GM12892 (cell line): ENCODE data around the gene C6orf120. TPM values are rescaled to one million over a fixed set of nuclear protein-coding genes. Genes with fewer than 3 reads are reported as not detected.
A peak's percentile ranks its signal among the peaks of the same experiment; 100 is the strongest.

Experiments used
- DNase-seq: peaks from one replicate; pipeline ENCODE4 v3.0.0; 2011; ENCODE audit not compliant: insufficient read length
- FAIRE-seq: peaks from 2 replicates; lab custom pipeline; 2011; peaks lifted over from hg19 to GRCh38; lab: Jason Lieb, UNC
- POLR2A ChIP-seq: IDR thresholded peaks from 2 replicates; pipeline ENCODE4 v1.6.1; 2011; ENCODE audit warnings: low read depth, low read length, control low read depth
- POLR2AphosphoS5 ChIP-seq: IDR thresholded peaks from 2 replicates; pipeline ENCODE4 v1.6.1; 2011; ENCODE audit warnings: low read depth, low read length, control low read depth
- TAF1 ChIP-seq: IDR thresholded peaks from 2 replicates; pipeline ENCODE4 v1.6.1; 2011; ENCODE audit warnings: low read depth, mild to moderate bottlenecking, control low read depth, low read length, borderline replicate concordance
- polyA plus RNA-seq: library from polyadenylated mRNA; unstranded; fragments of >200 nt; gene quantifications from one replicate; pipeline ENCODE4 v1.2.1, GENCODE V29; 2012; ENCODE audit warnings: missing spikeins, inconsistent platforms; ENCODE audit not compliant: missing spikeins

Gene C6orf120
- polyA plus RNA-seq = 12.0 TPM

DNA sequence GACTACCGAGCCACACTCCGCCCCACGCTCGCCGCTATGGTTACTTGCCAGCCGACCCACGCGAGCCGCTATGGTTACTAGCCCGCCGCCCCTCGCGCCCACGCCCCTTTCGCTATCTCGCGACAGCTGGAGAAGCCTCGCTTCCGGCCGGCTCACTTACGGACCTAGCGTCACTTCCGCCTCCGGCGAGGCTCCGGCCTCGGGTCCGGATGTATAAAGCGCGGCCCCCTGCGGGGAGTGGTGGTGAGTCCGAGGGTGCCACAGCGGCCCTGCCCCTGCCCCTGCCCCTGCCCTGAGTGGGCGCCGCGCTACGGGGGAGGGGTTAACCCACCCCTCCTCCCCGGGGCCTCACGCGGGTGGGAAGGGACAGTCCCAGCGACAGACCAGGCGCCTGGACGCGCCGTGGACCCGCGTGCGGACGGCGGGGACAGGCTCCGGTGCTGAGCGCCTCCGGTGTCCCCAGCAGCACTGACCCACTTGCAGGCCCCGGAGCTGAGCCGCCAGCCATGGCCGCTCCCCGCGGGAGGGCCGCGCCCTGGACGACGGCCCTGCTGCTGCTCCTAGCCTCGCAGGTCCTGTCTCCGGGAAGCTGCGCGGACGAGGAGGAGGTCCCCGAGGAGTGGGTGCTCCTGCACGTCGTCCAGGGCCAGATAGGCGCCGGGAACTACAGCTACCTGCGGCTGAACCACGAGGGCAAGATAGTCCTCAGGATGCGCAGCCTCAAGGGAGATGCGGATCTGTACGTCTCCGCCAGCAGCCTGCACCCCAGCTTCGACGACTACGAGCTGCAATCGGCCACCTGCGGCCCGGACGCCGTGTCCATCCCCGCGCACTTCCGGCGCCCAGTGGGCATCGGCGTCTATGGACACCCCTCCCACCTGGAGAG is at the start of gene C6orf120, which contains the start of gene WDR27:
Gene C6orf120 (plus strand): TSS at position 173 of the 886 bp plus-strand sequence. CDS start 334 bp downstream, at position 507.
Gene WDR27 (minus strand): TSS at position 76 of the 886 bp plus-strand sequence. CDS start 13,024 bp downstream, outside the sequence.
- peak; percentile 95 for FAIRE-seq
- peak; percentile 85 for TF ChIP-seq POLR2AphosphoS5
- peak; percentile 93 for TF ChIP-seq POLR2A
- TF ChIP-seq TAF1 = peak; percentile 70; the same call in 1 of the 2 replicates
- peak; percentile 90 for DNase-seq

DNA sequence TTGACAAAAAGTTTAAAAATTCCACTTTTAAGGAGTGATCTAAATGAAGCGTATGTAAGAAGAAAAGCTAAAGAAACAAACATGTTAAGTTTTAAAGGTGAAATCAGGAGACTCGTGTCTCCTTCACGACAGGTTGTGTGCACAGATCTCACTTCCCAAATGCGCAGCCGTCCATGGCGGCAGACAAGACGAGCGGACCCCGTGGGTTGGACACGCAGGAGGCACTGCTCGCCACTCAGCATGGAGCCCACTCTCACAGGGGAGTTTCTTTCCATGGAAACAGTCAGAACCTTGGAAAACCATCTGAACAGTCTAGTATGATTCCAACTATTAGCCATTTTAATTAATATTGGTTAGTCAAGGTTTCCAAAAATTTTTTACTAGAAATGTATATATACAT is 49.0 kb upstream of the C6orf120 start:
- no peak for DNase-seq
- TF ChIP-seq POLR2AphosphoS5 (no peak), POLR2A (no peak), TAF1 (no peak)
- FAIRE-seq = no peak

DNA sequence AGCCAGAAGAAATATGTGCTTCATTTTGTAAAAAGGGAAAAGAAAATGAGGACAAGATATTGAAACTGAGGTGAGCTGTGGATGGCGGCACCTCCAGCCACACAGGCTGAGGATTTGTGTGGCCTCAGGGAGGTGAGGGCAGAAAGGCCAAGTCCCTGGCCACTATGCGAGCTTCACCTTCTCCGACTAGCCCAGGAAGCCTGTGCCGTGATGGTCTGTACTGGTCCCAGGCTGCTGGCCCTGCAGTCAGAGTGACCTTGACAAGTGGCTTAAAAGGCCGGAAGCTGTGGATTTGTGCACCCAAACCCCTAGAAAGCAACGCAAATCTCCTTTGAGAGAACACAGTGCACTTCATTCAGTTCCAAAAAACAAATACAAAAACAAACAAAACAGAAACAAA is 48.2 kb upstream of the C6orf120 start:
- TF ChIP-seq POLR2AphosphoS5 (no peak), POLR2A (no peak), TAF1 (no peak)
- FAIRE-seq (no peak), DNase-seq (no peak)

DNA sequence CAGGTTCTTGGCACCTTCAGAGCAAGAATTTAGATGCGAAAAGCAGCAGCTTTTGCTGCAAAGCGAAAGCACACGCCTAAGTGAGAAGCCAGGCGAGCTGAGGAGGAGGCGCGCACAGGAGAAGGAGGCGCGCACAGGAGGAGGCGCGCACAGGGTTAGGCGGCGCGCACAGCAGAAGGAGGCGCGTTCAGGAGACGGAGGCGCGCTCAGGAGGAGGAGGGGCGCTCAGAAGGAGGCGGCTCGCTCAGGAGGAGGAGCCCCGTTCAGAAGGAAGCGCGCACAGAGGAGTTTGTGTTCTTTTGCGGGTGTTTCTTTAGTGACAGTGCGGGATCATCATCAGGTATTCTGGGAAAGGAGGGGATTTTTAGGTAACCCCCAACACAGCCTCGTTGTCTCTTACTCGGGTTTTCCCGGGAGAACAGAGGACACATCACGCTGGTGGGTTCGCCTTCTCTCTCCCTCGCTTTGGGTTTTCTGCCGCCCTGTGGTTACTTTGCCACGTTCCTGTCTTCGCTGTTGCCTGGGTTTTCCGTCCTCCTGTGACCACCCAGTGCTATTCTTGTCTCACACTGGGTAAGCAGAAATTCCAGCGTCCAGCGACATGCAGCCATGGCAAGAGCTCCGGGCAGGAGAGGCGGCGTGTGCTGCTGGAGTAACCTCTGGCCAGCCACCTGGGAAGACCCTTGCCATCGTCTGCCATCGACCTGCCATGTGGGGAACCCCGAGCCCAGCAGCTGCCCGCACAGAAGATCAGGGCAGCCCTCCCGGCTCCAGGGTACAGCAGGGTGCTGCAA is 47.1 kb upstream of the C6orf120 start:
- no peak for TF ChIP-seq TAF1
- no peak for TF ChIP-seq POLR2AphosphoS5
- no peak for TF ChIP-seq POLR2A
- FAIRE-seq = peak; percentile 62
- DNase-seq = peak; percentile 62

DNA sequence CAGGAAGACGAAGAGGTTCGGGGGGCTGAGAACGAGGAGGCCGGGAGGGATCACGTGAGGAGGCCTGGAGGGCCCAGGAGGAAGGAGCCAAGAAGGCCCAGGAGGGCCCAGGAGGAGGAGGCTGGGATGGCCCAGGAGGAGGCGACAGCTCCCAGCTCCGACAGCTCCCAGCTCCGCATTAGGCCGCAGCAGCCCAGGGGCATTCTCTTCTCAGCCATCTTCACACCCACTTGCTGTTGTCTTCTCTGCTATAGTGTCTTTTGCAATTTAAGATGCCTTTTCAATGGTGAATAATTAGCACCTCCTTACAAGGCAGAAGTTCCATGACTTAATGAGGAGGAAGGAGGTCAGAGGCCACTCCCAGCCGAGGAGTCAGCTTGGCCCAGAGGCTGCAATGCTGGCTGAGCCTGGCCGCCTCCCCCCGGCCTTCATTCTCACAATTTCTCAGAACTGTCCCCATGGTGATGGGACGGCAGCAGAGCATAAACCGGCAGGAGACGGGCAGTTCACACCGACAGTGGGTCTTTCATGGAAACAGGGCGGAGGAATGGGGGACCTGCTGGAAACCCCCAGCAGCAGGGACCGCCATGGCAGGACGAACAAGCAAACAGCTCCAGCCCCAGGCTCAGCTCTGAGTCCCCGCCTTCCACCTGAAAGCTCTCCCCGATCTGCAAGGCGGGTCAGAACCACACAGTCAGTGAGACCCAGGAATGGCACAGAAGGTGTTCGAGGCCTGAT is 45.2 kb upstream of the C6orf120 start:
- no peak for FAIRE-seq
- TF ChIP-seq TAF1 (no peak), POLR2AphosphoS5 (no peak), POLR2A (no peak)
- no peak for DNase-seq

DNA sequence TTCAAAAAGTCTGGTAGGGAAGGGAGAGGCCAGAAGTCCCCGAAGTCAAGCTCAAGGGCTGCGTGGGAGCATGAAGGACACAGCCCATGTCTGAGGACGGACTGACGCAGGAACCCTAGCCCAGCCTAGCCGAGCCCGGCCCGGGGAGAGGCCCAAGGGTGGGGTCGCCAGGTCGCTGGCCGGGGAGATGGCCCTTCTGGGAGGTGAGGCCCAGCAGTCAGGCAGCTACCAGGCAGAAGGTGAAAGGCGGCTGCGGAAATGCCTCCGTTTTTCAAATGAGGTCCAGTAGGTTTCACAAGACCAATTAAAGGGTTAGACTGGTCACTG is 44.7 kb upstream of the C6orf120 start:
- TF ChIP-seq TAF1 (no peak), POLR2A (no peak), POLR2AphosphoS5 (no peak)
- DNase-seq (no peak), FAIRE-seq (no peak)

DNA sequence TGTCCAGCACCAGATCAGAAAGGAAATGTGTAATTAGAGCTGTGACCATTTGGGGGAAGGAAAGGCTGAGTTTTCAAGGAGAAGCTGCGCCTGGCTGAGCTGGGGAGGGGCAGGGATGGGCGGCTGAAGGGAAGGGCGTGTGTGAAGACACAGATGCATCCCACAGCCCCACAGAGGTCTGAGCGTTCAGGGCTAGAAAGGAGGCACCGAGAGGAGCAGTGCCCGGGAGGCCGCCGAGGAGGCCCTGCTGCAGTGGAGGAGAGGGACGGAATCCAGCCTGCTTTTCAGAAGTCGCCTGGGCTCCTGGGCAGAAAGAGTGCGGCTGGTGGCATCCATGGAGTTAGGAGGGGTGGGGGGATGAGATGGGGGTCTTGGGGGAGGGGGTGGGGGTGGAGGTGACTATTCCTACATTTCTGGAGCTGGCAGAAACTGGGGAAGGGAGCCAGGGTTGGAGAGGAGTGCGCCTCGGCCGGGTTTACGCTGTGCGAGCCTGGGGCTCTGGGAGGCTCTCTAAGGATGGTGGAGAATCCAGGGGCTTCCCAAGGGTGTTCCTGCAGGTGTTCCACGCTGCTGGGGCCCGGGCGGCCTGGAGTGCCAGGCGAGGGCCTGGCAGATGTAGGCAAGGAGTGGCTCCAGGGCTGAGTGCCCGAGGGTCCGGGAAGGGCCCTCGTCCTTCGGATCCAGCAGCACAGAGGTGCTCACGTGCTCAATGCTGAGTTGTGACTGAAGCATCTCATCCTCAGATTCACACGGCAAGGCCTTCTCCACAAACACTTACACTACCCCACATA is 41.9 kb upstream of the C6orf120 start:
- FAIRE-seq (no peak), DNase-seq (no peak)
- no peak for TF ChIP-seq POLR2AphosphoS5
- no peak for TF ChIP-seq POLR2A
- TF ChIP-seq TAF1 = no peak

DNA sequence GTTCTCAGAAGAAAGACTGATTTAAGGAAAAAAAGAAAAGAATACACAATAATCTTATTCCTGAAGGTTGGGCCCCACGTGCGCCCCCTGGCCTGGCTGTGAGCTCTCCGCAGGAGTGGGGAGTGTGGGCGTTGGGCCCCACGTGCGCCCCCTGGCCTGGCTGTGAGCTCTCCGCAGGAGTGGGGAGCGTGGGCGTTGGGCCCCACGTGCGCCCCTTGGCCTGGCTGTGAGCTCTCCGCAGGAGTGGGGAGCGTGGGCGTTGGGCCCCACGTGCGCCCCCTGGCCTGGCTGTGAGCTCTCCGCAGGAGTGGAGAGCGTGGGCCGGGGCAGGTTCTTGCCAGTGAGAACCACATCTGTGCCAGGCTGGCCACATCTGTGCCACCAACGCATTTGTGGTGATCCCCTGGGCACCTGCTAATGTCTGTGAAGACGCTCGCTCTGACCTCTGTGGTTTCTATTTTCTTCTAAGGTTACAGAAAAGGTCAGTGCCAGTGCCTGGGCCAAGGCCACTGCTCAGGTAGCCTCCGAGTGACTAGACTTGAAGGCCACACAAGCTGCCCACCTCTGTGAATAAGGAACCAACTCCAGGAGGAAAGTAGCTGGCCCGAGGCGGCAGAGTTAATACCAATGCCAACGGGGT is 41.1 kb upstream of the C6orf120 start:
- no peak for TF ChIP-seq TAF1
- no peak for TF ChIP-seq POLR2AphosphoS5
- TF ChIP-seq POLR2A = no peak
- FAIRE-seq = no peak

DNA sequence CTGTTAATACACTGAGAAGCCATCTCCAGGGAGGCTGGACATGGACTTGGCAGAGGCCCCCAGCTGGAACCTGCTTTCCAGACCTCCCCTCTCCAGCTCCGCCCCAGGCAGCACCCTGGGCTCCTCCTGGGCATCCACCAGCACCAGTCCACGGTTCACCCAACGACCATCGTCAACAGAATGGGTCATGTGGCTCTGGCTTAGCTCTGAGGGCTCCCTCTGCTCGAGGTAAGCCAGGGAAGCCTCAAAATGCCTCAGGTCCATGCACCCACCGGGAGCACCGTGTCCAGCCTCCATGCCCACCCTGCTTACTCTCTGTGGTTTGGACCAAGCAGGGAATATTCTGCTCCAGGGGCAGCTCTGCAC is 40.6 kb upstream of the C6orf120 start:
- no peak for TF ChIP-seq POLR2AphosphoS5
- TF ChIP-seq POLR2A = no peak
- no peak for TF ChIP-seq TAF1
- no peak for DNase-seq
- FAIRE-seq = no peak

More for the DNA sequence above, 41.1 kb upstream of the C6orf120 start:
- DNase-seq = no peak

DNA sequence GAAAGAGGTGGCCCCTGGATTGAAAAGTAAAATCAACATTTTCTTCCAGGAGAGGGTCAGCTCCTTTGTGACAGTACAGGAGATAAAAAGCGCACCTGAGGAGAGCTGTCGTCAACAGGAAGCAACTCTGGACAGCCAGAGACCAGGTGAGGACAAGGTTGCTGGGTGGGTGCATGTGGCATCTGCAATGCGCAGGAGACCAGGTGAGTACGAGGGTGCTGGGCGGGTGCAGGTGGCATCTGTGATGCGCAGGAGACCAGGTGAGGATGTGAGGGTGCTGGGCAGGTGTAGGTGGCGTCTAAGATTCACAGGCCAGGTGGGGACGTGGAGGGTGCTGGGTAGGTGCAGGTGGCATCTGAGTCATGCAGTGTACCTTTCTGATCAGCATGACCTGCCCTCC is 38.5 kb upstream of the C6orf120 start:
- no peak for DNase-seq
- TF ChIP-seq TAF1 (no peak), POLR2A (no peak), POLR2AphosphoS5 (no peak)
- no peak for FAIRE-seq
